C1 segment of cervical spinal cord (tissue), 14 donors: ENCODE data around the gene SSNA1.

Experiments used
- DNase-seq, 14 donors: peaks; one replicate each; lab custom pipeline; 2025; lab: John Stamatoyannopoulos, UW

Gene SSNA1

GRCh38 chr9:137188490-137189296, at the start of gene SSNA1, which contains the start of gene ANAPC2:
Gene SSNA1 (plus strand): TSS chr9:137188676. CDS start chr9:137188727, 51 bp downstream.
Gene ANAPC2 (minus strand): TSS chr9:137188560. CDS start chr9:137188532, 28 bp downstream.
- DNase-seq = peak; percentile 65 to 97 (median 91)

- peak in 1 of 14 donors; percentile 74 for DNase-seq
Observed at GRCh38 chr9:137138722-137139467, 49.6 kb upstream of the SSNA1 start, which contains the start of gene GRIN1. Gene GRIN1 (plus strand): TSS chr9:137139154. CDS start chr9:137139487, 333 bp downstream.

GRCh38 chr9:137139468-137140150, 48.9 kb upstream of the SSNA1 start:
- DNase-seq = peak in 1 of 14 donors; percentile 53

GRCh38 chr9:137140151-137141012, 48.1 kb upstream of the SSNA1 start:
- DNase-seq = peak in 1 of 14 donors; percentile 41

GRCh38 chr9:137141050-137141810, 47.2 kb upstream of the SSNA1 start:
- DNase-seq = no peak

GRCh38 chr9:137141976-137142936, 46.2 kb upstream of the SSNA1 start:
- DNase-seq = no peak

- DNase-seq = no peak
Observed at GRCh38 chr9:137143459-137143858, 45.0 kb upstream of the SSNA1 start.

- no peak for DNase-seq
Observed at GRCh38 chr9:137145731-137146526, 42.5 kb upstream of the SSNA1 start.

- no peak for DNase-seq
Observed at GRCh38 chr9:137146527-137146918, 42.0 kb upstream of the SSNA1 start.

GRCh38 chr9:137147091-137147792, 41.2 kb upstream of the SSNA1 start:
- no peak for DNase-seq

GRCh38 chr9:137147793-137148160, 40.7 kb upstream of the SSNA1 start:
- DNase-seq = no peak

GRCh38 chr9:137148242-137148641, 40.2 kb upstream of the SSNA1 start:
- DNase-seq = no peak

GRCh38 chr9:137148661-137149060, 39.8 kb upstream of the SSNA1 start:
- no peak for DNase-seq

- DNase-seq = no peak
Observed at GRCh38 chr9:137149363-137149762, 39.1 kb upstream of the SSNA1 start.

GRCh38 chr9:137149942-137150616, 38.4 kb upstream of the SSNA1 start:
- DNase-seq = no peak

- DNase-seq = no peak
Observed at GRCh38 chr9:137150617-137151457, 37.6 kb upstream of the SSNA1 start.
